ENCODE data around the gene TMC7.

TMC7 gene

DNA sequence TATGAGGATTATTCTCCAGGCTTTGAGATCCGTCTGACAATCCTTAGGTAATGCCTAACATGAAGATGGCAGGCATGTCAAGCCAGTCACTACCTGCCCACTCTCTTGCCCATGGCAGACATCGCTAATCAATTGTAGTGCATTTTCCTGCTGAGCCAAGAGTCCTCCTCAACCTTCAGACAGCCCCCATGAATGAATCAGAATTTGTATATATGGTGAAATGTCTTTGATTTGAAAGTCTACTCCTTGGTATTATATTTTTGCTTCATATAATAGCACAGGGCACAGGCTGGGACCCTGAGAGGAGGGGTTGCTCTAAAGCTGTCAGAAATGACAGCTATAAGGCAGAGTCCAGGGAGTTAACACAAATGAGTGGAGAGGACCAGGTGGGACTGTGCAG, 56.7 kb downstream of the TMC7 start:
- POLR2A ChIA-PET = no interaction called here
- no peak for TF ChIP-seq REPIN1 (tag by site-specific recombination; IDR thresholded peaks at IDR 0.05; ENCODE audit: low read depth)
- TF ChIP-seq ZNF558 (tag by site-specific recombination; IDR thresholded peaks at IDR 0.05) = peak; percentile 93
- TF ChIP-seq, protein P1, sequence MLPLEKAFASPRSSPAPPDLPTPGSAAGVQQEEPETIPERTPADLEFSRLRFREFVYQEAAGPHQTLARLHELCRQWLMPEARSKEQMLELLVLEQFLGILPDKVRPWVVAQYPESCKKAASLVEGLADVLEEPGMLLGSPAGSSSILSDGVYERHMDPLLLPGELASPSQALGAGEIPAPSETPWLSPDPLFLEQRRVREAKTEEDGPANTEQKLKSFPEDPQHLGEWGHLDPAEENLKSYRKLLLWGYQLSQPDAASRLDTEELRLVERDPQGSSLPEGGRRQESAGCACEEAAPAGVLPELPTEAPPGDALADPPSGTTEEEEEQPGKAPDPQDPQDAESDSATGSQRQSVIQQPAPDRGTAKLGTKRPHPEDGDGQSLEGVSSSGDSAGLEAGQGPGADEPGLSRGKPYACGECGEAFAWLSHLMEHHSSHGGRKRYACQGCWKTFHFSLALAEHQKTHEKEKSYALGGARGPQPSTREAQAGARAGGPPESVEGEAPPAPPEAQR (tag by site-specific recombination; IDR thresholded peaks at IDR 0.05) = no peak
- no peak for TF ChIP-seq RBAK (tag by site-specific recombination; IDR thresholded peaks at IDR 0.05)
- no peak for TF ChIP-seq KLF8 (tag by site-specific recombination; IDR thresholded peaks at IDR 0.05)
- no peak for TF ChIP-seq ZNF114 (tag by site-specific recombination; IDR thresholded peaks at IDR 0.05)
- TF ChIP-seq ZNF311 (tag by site-specific recombination; IDR thresholded peaks at IDR 0.05; ENCODE audit: borderline replicate concordance) = no peak
- no peak for TF ChIP-seq ZNF138 (tag by site-specific recombination; IDR thresholded peaks at IDR 0.05; ENCODE audit: borderline replicate concordance)
- 0 out of 2 replicates have a peak, but pooled peaks have one; percentile 38 for TF ChIP-seq ZBTB17 (tag by site-specific recombination; IDR thresholded peaks at IDR 0.05)
- TF ChIP-seq ZNF48 (tag by site-specific recombination; IDR thresholded peaks at IDR 0.05) = no peak
- TF ChIP-seq ZBTB48 (tag by site-specific recombination; IDR thresholded peaks at IDR 0.05) = no peak
- no peak for TF ChIP-seq ZNF175 (tag by site-specific recombination; IDR thresholded peaks at IDR 0.05)
- no peak for TF ChIP-seq ZNF776 (tag by site-specific recombination; IDR thresholded peaks at IDR 0.05; ENCODE audit: borderline replicate concordance)
- no peak for TF ChIP-seq ZNF626 (tag by site-specific recombination; IDR thresholded peaks at IDR 0.05)
- TF ChIP-seq ZNF10 (tag by site-specific recombination; IDR thresholded peaks at IDR 0.05) = no peak
- no peak for TF ChIP-seq ZNF221 (tag by site-specific recombination; IDR thresholded peaks at IDR 0.05; ENCODE audit: borderline replicate concordance)
- no peak for TF ChIP-seq ZFP3 (tag by site-specific recombination; IDR thresholded peaks at IDR 0.05; ENCODE audit: low read depth)
- no peak for TF ChIP-seq SP3 (tag by site-specific recombination; IDR thresholded peaks at IDR 0.05)
- TF ChIP-seq ZNF23 (tag by site-specific recombination; IDR thresholded peaks at IDR 0.05; ENCODE audit: borderline replicate concordance) = peak; percentile 80; the same call in 1 of the 2 replicates
- TF ChIP-seq ZBTB7A (tag by site-specific recombination; IDR thresholded peaks at IDR 0.05; ENCODE audit: low read depth) = no peak
- TF ChIP-seq, protein P2, sequence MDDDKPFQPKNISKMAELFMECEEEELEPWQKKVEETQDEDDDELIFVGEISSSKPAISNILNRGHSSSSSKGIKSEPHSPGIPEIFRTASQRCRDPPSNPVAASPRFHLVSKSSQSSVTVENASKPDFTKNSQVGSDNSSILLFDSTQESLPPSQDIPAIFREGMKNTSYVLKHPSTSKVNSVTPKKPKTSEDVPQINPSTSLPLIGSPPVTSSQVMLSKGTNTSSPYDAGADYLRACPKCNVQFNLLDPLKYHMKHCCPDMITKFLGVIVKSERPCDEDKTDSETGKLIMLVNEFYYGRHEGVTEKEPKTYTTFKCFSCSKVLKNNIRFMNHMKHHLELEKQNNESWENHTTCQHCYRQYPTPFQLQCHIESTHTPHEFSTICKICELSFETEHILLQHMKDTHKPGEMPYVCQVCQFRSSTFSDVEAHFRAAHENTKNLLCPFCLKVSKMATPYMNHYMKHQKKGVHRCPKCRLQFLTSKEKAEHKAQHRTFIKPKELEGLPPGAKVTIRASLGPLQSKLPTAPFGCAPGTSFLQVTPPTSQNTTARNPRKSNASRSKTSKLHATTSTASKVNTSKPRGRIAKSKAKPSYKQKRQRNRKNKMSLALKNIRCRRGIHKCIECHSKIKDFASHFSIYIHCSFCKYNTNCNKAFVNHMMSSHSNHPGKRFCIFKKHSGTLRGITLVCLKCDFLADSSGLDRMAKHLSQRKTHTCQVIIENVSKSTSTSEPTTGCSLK (tag by site-specific recombination; IDR thresholded peaks at IDR 0.05) = no peak
- TF ChIP-seq ZNF140 (tag by site-specific recombination; IDR thresholded peaks at IDR 0.05) = no peak
- TF ChIP-seq, protein P3, sequence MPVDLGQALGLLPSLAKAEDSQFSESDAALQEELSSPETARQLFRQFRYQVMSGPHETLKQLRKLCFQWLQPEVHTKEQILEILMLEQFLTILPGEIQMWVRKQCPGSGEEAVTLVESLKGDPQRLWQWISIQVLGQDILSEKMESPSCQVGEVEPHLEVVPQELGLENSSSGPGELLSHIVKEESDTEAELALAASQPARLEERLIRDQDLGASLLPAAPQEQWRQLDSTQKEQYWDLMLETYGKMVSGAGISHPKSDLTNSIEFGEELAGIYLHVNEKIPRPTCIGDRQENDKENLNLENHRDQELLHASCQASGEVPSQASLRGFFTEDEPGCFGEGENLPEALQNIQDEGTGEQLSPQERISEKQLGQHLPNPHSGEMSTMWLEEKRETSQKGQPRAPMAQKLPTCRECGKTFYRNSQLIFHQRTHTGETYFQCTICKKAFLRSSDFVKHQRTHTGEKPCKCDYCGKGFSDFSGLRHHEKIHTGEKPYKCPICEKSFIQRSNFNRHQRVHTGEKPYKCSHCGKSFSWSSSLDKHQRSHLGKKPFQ (tag by site-specific recombination; IDR thresholded peaks at IDR 0.05) = no peak

More for the DNA sequence above, 56.7 kb downstream of the TMC7 start:
- CTCF ChIA-PET = no interaction called here
- Histone ChIP-seq H3K4me1 (ENCODE audit: control insufficient read depth, insufficient read depth, low read length) (no peaks in the 10 kb centered on the region), H3K9me3 (ENCODE audit: control insufficient read depth, insufficient read depth, low read depth, low read length) (no peaks in the 10 kb centered on the region), H3K36me3 (ENCODE audit: control insufficient read depth in 2 of 2, insufficient read depth in 1 of 2, low read length in 2 of 2) (peaks cover 0 to 10% of the 10 kb centered on the region in 2 experiments; a peak in 2 of 3 replicates), H3K27ac (ENCODE audit: extremely low read depth, low read depth, low read length) (no peak overlapping the region), H3K4me3 (ENCODE audit: low read depth, low read length) (no peak overlapping the region)

All from HEK293 (cell line).